HK-2 (cell line): ENCODE data around the gene TTLL4.

Experiments used
- DNase-seq: peaks from one replicate; pipeline ENCODE4 v3.0.0-alpha.2; 2018; ENCODE audit not compliant: unreplicated experiment

TTLL4 gene, protein sequence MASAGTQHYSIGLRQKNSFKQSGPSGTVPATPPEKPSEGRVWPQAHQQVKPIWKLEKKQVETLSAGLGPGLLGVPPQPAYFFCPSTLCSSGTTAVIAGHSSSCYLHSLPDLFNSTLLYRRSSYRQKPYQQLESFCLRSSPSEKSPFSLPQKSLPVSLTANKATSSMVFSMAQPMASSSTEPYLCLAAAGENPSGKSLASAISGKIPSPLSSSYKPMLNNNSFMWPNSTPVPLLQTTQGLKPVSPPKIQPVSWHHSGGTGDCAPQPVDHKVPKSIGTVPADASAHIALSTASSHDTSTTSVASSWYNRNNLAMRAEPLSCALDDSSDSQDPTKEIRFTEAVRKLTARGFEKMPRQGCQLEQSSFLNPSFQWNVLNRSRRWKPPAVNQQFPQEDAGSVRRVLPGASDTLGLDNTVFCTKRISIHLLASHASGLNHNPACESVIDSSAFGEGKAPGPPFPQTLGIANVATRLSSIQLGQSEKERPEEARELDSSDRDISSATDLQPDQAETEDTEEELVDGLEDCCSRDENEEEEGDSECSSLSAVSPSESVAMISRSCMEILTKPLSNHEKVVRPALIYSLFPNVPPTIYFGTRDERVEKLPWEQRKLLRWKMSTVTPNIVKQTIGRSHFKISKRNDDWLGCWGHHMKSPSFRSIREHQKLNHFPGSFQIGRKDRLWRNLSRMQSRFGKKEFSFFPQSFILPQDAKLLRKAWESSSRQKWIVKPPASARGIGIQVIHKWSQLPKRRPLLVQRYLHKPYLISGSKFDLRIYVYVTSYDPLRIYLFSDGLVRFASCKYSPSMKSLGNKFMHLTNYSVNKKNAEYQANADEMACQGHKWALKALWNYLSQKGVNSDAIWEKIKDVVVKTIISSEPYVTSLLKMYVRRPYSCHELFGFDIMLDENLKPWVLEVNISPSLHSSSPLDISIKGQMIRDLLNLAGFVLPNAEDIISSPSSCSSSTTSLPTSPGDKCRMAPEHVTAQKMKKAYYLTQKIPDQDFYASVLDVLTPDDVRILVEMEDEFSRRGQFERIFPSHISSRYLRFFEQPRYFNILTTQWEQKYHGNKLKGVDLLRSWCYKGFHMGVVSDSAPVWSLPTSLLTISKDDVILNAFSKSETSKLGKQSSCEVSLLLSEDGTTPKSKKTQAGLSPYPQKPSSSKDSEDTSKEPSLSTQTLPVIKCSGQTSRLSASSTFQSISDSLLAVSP

DNA sequence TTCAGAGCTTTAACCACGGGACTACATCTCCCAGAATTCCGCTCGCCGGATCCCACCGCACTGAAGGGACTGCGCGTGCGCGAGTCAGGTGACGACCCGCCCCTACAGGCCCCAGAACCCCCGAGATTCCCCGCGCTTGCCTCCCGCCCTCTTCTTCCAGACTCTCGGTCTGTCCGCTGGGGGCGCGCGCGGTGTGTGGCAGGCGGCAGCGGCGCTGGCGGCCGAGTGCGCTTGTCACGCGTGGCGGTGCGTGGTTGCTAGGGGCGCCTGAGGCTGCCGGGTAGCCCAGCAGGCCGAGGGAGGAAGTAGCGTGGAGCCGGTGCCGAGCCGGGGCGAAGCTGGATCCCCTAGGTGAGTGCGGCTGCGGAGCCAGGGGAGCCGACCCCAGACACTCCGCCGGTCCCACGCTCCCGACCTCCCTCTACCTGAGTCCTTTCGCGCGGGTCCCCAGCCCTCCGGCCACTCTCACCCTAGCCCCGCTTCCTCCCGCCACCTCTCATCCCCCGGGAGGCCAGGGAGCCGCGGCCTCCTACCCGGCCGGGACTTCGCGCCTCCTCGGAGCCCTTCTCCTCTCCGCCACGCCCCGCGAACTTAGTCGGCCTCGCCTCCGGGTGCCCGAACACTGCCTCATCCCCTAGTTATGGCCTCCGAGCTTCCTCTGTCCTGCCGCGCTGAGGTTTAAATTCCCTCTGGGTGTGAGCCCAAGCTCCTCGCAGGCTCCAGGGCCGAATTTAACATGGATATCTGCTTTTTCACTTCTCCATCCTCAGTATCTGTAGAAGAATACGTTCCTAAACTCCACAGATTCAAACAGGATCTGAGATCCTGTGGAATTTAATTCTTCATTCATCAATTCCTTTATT lies at the start of gene TTLL4:
Gene TTLL4 (plus strand): TSS at position 149 of the 863 bp plus-strand sequence. CDS start 26,842 bp downstream, outside the sequence.
- DNase-seq, result peak; percentile 98

DNA sequence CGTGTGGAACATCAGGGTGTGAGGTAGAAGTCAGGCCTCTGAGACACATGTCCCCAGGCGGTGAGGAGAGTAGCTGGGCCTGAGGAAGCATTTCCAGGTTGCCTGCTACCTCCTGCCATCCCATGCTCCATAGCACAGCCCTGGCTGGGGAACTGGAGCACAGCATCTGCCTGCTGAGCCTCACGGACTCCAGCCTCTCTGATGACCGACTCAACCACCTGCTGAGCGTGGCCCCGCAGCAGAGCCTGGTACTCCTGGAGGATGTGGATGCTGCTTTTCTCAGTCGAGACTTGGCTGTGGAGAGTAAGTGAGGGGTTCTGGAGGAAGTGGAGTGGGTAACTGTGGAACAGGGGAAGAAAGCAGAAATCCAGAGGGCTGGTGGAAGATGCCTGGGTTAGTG lies 48.3 kb upstream of the TTLL4 start:
- DNase-seq, result no peak

DNA sequence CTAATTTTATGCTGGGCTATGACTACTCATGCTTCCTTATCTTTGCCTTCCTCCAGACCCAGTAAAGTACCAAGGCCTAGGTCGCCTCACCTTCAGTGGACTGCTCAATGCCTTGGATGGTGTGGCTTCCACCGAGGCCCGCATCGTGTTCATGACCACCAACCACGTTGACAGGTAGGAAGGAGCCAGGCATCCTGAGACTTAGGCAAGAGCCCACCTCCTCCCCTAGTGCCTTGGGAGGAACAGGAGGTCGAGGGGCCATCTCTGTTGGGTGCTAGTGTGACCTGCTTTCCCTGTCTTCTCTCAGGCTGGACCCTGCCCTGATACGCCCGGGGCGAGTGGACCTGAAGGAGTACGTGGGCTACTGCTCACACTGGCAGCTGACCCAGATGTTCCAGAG lies 47.8 kb upstream of the TTLL4 start:
- no peak for DNase-seq

DNA sequence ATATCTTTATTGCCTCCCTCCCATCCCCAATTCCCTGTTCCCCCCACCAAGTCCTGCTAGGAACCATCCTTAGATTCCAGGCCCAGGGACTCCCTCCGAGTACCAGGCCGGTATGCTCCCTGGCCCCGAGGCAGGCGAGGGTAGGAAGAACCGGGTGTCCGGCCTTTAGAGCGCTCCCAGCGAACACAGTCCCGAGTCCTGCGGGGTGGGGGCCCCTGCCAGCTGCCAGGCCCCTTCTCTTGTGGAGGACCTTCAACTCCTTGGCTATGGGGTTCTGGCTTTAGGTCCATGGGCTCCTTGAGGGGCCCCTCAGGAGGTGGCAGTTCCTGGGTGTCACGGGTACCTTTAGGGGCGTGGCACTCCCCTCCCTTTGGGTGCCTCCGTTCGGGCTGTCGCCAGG lies 46.7 kb upstream of the TTLL4 start:
- DNase-seq, result no peak

DNA sequence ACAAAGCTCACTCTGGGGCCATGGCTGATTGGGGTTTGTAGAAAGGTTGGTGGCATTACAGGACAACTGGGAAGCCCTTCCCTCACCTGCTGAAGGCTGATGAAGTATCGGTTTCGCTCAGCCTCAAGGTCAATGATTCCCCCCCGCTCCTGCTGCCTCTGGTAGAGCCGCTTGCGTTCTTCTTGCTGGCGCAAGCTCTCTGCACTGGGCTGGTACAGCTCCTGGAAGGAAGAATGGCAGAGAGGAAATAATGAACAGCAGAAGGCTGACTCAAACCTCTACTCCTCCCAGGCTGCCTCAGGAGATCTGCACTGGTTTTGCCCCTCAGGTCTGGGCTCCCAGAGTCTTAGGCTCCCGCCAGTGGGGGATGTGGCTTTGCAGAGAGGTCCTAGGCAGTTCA lies 46.0 kb upstream of the TTLL4 start:
- no peak for DNase-seq

DNA sequence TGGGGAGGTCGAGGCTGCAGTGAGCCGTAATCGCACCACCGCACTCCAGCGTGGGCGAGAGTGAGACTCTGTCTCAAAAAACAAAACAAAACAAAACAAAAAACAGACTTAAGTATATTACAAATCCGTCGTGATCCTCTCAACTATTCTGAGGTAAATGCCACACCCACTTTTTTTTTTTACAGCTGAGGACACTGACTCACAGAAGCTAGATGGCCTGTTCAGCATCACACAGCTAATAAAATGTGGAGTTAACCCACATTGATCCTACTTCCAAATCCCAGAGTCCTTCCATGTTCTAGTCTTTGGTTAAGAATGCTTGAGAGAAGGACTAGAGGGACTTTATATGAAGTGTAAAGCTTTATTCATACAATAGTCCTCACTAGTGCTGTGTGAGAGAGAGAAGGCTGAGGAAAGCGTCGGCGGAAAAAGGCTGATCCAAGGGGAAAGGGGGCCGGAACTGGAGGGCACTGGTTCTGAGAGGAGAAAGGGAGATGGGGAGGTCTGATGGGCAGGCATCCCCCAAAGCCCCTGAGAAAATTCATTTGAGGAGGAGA lies 39.5 kb upstream of the TTLL4 start:
- no peak for DNase-seq

DNA sequence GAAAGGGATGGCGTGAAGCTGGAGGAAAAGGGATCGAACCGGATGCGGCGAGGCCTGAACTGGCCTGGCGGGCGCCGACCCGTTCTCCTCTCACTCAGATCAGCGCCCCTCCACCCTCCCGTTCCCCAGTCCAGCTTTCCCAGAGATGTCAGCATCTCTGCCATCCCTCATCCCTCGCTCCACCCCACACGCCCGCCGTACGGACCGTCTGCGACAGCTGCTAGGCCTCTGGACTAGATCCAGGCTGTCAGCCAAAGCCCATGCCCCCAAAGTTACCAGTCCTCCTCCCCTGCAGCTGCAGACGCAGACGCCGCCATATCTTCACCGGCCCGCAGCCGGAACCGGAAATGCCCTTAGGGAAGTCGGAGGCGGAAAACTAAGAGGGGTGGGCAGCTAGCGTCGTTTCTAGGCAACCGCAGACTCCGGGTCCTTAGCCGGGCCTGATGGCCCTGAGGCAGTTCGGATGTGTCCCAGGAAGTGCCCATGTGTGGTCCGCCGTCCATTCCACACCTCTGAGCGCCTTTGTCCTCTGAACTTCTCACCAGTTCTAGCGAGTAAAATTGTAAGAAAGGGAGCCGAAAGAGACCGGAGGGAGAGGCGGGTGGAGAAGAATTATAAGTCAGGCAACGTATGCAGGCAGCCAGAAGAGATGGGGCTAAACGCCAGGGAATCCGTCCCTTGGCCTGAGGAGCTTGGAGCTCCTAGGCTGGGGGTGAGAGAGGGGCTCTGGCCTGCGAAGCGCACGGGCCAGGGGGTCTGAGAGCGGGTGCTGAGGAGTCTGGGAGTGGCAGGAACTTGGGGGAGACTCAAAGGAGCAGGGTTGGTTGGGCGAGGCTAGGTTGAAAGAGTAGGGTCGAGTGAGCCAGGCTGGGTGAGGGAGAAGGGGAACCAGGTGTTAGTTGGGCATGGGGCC lies 38.7 kb upstream of the TTLL4 start, which contains the start of the genes RNF25 and STK36:
Gene RNF25 (minus strand): TSS at position 349 of the 913 bp plus-strand sequence. CDS start 32 bp downstream, at position 317.
Gene STK36 (plus strand): TSS at position 433 of the 913 bp plus-strand sequence. CDS start 744 bp downstream, outside the sequence.
- DNase-seq, result peak; percentile 81

DNA sequence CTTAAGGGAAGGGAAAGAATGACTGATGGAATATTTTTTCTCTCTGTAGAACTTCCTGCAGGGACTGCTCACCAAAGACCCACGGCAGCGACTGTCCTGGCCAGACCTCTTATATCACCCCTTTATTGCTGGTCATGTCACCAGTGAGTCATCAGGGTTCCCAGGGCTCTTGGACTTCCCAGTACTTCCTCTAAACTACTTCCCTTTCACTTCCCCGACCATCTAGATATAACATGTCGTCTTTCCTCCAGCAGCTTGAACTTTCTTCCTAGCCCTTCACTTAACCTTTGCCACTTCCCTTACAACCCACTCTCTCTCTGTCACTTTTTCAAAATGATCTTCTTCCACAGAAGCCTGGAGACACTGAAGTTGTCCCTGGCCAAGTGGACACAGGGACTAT lies 31.5 kb upstream of the TTLL4 start:
- no peak for DNase-seq

DNA sequence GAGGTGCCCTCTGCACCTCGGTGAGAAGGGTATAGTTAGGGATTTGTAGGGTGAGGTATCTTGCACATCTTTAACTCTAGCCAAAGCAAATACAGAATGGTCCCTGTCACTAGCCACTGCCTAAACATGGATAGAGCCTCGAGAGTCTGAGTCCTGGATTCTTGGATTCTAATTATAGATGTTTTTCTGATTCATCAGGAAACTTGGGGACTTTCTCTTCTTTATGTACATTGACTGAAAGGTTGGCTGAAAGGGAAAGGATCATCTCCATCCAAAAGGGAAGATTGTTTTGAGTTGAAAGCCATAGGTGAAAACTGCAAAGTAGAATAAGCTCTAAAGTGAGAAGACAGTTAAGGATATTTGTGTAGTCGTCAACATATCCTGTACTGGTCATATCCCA lies 30.6 kb upstream of the TTLL4 start:
- no peak for DNase-seq

DNA sequence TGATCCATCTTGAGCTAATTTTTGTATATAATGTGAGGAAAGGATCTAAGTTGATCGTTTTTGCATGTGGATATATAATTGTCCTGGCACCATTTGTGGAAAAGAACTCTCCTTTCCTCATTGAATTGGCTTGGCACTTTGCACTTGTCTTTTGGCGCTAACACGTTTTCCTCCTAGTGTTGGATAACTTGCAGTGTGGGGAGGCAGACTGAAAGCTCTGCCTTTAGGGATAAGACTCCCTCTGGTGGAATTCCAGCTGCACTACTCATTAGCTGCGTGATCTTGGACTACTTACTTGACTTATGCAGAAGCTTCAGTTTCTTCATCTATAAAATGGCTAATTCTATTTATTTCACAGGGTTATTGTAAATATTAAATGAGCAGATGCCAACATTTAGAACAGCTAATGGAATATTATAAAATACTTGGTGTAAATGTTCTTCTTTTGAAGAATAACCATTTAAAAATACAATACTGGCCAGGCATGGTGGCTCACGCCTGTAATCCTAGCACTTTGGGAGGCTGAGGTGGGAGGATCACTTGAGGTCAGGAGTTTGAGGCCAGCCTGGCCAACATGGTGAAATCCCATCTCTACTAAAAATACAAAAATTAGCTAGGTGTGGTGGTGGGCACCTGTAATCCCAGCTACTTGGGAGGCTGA lies 23.1 kb upstream of the TTLL4 start:
- DNase-seq, result peak; percentile 29

DNA sequence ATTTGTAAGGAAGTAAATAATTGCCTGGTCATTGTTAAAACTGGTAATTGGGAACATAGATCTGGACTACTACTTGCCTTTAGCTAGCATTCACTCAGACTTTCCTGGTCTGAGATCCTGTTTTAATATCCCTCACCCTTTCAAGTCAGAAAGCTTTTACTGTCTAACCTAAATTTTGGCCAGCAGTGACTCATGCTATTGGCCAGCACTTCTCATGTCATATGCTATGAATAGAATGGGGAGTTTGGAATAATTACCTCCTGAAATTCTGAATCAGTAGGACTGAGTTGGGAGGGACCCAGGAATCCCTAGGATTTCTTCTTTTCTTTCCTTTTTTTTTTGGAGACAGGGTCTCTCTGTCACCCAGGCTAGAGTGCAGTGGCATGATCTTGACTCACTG lies 19.4 kb upstream of the TTLL4 start:
- no peak for DNase-seq

DNA sequence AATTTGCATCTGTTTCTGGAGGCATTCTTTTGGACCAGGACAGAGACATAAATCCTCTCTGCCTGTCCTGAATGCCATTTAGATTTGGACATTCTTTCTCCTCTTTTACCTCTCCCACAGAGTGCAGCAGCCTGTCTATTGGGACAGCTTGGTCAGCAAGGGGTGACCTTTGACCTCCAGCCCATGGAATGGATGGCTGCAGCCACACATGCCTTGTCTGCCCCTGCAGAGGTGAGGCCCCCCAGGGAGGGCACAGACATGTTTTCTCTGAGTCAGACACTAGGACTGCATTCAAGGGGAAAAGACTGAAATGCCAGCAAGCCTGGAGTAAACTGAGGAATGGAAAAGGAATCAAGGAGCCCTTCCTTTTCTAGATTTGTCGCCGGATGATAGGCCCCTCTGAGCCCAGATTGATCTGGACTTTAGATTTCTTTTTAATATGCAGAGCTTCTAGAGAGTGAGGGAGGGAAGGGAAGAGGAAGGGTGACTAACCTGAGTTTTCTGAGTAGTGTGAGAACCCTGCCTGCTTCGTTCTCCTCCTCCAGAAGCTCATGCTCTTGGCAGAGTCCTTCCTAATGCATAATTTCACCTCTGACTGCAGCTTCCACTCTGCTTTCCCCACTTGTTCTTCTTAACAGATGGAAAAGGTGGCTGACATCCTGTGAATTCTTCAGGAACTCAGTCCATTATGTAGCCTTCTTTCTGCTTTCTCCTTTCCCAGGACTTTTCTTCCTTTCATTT lies 16.1 kb upstream of the TTLL4 start:
- peak; percentile 27 for DNase-seq

DNA sequence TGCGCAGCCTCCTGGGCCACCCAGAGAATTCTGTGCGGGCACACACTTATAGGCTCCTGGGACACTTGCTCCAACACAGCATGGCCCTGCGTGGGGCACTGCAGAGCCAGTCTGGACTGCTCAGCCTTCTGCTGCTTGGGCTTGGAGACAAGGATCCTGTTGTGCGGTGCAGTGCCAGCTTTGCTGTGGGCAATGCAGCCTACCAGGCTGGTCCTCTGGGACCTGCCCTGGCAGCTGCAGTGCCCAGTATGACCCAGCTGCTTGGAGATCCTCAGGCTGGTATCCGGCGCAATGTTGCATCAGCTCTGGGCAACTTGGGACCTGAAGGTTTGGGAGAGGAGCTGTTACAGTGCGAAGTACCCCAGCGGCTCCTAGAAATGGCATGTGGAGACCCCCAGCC lies 11.8 kb upstream of the TTLL4 start:
- DNase-seq, result no peak

DNA sequence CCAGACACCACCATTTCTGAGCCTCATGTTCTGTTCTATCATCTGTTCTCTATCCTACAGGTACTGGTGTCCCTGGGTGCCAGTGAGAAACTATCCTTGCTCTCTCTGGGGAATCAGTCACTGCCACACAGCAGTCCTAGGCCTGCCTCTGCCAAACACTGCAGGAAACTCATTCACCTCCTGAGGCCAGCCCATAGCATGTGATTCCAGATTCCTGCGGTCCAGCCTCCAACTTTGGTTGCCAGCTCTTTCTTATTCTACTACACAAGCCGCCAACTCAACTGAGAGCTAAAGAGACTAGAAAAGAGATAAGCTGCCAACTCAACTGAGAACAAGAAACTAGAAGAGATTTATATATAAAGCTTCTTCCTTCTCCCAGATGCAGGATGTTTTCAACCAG lies 8.8 kb upstream of the TTLL4 start:
- no peak for DNase-seq

DNA sequence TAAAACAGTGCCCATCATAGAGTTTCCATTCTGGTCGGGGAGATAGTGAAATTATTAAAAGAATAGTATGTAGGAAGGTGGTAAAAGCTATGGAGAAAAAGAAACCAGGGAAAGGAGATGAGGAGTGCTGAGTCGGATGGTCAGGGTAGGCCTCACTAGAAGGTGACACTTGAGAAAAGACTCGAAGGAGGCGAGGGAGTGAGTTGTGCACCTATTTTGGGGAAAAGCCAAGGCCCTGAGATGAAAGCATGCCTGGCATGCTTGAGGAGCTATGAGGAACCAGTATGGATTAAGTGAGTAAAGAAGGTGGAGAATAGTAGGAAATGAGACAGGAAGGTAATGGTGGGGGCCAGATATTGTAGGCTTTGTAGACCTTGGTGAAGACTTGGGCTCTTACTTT lies 7.3 kb upstream of the TTLL4 start:
- DNase-seq, result no peak

DNA sequence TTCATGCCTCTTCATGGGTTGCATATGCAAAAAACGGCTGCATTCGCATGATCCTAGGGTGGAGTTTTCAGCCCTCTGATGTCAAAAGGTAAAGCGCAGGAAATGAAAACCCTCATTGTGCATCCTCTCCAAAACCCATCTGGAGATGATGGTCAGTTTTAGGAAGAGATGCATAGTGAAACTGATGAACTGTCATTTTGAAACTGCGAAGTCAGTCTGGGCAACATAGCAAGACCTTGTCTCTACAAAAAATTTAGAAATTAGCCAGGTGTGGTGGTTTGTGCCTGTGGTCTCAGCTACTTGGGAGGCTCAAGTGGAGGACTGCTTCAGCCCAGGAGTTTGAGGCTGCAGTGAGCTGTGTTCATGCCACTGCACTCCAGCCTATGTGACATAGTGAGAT lies 2.5 kb upstream of the TTLL4 start:
- DNase-seq, result no peak

DNA sequence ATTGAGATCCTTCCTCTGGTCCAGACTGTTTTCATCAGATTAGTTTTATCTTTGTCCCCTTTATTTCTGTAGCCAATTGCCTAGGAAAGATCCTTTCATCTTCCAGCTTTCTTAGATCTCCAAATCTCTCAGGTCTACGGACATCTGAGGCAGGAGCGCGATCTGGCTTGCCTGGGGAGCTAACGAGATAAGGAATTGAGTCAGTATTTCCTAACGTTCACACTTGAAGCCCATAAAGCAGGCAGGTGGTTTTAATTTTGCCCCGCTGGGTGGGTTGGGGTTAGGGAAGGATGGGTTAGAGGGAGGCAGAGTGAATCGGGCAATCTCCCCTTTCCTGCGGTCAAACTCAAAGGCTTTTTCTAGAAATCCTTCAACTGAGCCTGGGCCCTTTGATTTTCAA lies 727 bp upstream of the TTLL4 start:
- no peak for DNase-seq

DNA sequence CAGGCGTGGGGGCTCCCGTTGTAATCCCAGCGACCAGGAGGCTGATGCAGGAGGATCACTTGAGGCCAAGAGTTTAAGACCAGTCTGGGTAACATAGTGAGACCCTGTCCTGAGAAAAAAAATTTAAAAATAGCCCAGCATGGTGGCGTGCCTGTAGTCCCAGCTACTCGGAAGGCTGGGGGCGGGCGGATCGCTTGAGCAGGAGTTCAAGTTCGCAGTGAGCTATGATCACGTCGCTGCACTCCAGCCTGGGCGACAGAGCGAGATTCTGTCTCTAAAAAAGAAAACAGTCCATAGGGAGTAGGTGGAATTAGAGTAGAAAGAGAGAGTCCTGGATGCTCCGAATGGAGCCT lies 325 bp upstream of the TTLL4 start:
- DNase-seq, result no peak

DNA sequence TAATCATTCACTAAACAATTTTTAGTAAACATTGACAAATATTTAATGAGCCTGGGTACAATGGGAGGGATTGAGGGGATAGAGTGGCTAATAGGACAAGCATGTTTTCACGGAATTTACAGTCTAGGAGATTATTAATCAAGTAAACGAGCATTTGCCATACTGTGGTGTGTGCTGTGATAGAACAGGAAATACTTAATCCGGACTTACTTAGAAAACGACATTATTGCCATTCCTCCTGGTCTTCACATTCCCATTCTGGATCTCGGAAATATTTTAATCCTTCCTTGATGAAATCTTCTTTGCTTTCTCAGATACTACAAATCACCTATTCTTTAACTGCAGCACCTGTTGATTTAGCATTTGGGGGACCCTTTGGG lies 905 bp downstream of the TTLL4 start:
- no peak for DNase-seq
